Measurements from ENCODE around the gene TTC16.
"Not testable (repeated sequence)": the region's sequence is repeated elsewhere in the genome, so short reads cannot be mapped to it uniquely, and the experiment has no call there.

TTC16 gene

DNA sequence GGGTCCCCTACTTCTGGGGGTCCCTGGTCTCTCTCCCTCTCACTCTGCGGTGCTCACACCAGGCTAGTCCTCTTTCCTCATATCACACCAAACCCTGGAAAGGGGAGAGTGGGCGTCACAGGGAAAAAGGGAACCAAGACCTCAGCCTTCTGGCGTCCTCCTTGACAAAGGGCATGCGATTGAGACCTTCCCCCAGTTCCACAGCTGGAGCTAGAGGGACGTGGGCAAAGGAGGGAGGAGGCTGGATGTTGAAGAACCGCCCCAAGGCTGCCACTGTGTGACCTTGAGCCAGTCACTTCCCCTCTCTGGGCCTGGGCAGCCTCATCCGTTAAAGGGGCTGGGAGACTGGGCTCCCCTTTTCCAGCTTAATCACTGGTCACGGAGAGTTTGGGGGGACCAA is 37.7 kb downstream of the TTC16 start:
- Histone ChIP-seq H3K27me3 (no peaks in the 10 kb centered on the region), H3K4me1 (ENCODE audit: control insufficient read depth in 1 of 2, insufficient read depth in 1 of 2, low read depth in 1 of 2, low read length in 1 of 2) (peaks cover 9% of the 10 kb centered on the region in 2 experiments), H3K36me3 (peaks cover 89% of the 10 kb centered on the region), H3K27ac (no peak overlapping the region), H3K4me3 (ENCODE audit: low read depth in 1 of 2, low read length in 1 of 2) (no peak overlapping the region), H3K9me3 (no peaks in the 10 kb centered on the region)
- TF ChIP-seq, protein P1, sequence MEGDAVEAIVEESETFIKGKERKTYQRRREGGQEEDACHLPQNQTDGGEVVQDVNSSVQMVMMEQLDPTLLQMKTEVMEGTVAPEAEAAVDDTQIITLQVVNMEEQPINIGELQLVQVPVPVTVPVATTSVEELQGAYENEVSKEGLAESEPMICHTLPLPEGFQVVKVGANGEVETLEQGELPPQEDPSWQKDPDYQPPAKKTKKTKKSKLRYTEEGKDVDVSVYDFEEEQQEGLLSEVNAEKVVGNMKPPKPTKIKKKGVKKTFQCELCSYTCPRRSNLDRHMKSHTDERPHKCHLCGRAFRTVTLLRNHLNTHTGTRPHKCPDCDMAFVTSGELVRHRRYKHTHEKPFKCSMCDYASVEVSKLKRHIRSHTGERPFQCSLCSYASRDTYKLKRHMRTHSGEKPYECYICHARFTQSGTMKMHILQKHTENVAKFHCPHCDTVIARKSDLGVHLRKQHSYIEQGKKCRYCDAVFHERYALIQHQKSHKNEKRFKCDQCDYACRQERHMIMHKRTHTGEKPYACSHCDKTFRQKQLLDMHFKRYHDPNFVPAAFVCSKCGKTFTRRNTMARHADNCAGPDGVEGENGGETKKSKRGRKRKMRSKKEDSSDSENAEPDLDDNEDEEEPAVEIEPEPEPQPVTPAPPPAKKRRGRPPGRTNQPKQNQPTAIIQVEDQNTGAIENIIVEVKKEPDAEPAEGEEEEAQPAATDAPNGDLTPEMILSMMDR (IDR thresholded peaks at IDR 0.05): no peak

DNA sequence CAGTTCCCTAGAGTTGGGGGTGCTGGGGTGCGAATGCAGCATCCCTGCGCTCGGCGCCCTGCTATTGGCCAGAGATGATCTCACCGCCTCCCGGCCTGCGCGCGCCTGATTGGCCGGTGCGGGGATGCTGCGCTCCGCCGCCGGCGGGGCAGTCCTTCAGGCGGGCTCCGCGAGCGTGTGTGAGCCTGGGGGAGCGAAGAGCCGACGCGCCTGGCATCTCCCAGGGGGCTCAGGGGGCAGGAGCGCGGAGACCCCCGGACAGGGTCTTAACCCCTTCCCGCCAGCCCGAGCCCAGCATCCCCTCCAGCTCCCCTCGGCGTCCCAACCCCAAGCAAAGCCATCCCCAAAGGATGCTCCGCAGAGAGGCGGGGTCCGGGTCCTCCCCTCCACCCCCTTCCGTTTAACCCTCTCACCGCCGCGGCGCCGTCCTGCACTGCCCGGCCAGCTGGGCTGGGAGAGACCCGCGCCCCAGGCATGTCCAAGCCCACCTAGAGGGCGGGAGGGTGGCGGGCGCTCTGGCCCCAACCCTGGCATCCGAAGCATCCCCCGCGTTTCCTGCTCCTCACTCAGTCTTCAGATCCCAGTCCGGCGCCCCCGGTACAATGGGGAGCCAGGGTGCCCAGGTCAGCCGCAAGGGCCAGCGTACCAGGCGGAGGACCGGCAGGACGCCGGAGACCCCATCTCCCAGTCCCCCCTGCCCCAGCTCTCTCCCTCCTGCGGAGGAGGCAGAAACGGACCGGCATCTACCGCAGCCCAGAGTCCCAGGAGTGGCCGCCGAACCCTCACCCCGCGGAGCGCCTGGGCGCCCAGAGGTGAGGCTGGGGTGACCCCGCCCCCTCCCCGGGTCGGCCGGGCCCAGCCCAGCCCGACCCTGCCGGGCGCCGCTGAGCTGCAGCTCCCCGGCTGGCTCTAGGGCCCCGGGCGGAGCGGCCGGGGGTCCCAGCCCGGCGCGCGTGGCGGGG is 38.5 kb downstream of the TTC16 start:
- no peaks in the 10 kb centered on the region for H3K9me3 ChIP-seq
- TF ChIP-seq, protein P1 (IDR thresholded peaks at IDR 0.05): no peak
- H3K4me3 ChIP-seq (ENCODE audit: low read depth in 1 of 2, low read length in 1 of 2): no peak overlapping the region
- peaks cover 6% of the 10 kb centered on the region in 2 experiments for H3K4me1 ChIP-seq (ENCODE audit: control insufficient read depth in 1 of 2, insufficient read depth in 1 of 2, low read depth in 1 of 2, low read length in 1 of 2)
- no peak overlapping the region for H3K27ac ChIP-seq
- no peaks in the 10 kb centered on the region for H3K27me3 ChIP-seq
- peaks cover 89% of the 10 kb centered on the region for H3K36me3 ChIP-seq

DNA sequence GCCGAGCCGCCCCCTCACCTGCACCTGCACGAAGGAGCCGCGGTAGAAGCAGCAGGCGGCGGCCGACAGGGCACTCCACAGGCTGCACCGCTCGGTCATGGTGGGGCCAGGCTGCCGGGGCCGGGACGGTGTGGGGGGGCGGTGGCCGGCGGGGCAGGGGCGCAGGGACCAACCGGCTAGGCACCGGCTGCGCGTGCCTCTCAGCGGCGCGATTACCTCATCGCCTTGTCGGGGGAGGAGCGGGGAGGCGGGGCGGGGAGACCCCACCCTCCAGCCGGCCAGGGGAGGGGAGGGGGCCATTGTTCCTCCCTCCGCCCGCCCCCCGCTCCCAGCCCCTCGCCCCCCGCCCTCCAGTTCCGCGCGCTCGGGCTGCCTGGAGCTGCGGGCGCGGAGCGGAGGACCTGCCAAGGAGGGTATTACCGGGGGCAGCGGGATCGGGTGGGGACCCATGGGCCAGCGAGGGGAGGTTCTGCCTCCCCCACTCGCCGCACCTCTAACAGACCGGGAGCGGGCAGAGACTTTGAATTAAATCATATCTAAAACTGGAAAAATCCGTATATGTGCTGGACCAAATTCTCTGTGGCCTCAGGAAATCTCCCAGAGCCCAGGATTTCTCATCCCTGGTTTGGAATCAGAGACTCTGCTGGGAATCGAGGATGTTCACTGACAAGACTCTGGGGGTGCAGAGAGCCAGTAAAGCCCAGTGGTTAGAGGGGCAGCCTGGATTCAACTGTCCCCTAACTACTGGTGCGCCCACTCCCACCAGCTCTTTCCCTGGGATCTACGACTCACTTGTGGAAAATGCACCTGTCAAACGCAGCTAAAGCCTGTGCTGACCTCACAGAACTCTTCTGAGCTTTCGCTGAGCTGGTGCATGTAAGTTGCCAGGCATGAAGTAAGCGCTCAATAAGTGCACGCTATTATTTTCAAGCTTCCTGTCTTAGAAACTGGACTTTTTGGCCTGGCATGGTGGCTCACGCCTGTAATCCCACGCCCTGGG is 39.5 kb downstream of the TTC16 start:
- TF ChIP-seq, protein P1 (IDR thresholded peaks at IDR 0.05): no peak
- no peak overlapping the region for H3K27ac ChIP-seq
- H3K4me3 ChIP-seq (ENCODE audit: low read depth in 1 of 2, low read length in 1 of 2): no peak overlapping the region
- H3K9me3 ChIP-seq: no peaks in the 10 kb centered on the region
- H3K27me3 ChIP-seq: no peaks in the 10 kb centered on the region
- H3K4me1 ChIP-seq (ENCODE audit: control insufficient read depth in 1 of 2, insufficient read depth in 1 of 2, low read depth in 1 of 2, low read length in 1 of 2): no peaks in the 10 kb centered on the region
- H3K36me3 ChIP-seq: peaks cover 89% of the 10 kb centered on the region

DNA sequence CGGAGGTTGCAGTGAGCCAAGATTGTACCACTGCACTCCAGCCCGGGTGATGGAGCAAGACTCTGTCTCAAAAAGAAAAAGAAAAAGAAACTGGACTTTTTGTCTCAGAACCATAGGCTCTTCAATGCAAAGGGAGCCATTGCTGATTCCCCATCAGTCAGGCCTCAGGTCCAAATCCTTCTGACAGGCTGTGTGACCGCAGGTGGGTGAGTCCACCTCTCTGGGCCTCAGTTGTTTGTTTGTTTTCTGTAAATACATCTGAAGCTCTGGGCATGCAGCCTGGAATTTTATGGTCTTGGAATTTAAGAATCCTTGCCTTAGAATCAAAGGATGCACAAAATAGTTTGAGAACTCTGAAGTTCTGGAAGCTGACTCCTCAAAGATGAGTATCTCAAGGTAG is 40.4 kb downstream of the TTC16 start:
- Histone ChIP-seq H3K9me3 (no peaks in the 10 kb centered on the region), H3K36me3 (peaks cover 89% of the 10 kb centered on the region), H3K27me3 (no peaks in the 10 kb centered on the region), H3K27ac (no peak overlapping the region), H3K4me1 (ENCODE audit: control insufficient read depth in 1 of 2, insufficient read depth in 1 of 2, low read depth in 1 of 2, low read length in 1 of 2) (no peaks in the 10 kb centered on the region), H3K4me3 (ENCODE audit: low read depth in 1 of 2, low read length in 1 of 2) (no peak overlapping the region)
- TF ChIP-seq, protein P1 (IDR thresholded peaks at IDR 0.05): no peak

DNA sequence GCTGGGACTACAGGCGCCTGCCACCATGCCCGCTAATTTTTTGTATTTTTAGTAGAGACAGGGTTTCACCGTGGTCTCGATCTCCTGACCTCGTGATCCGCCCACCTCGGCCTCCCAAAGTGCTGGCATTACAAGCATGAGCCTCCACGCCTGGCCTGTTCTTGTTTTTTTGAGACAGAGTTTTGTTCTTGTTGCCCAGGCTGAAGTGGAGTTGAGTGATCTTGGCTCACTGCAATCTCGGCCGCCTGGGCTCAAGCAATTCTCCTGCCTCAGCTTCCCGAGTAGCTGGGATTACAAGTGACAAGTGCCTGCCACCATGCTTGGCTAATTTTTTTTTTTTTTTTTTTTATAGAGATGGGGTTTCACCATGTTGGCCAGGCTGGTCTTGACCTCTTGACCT is 40.9 kb downstream of the TTC16 start:
- H3K4me3 ChIP-seq (ENCODE audit: low read depth in 1 of 2, low read length in 1 of 2); H3K27me3 ChIP-seq; H3K9me3 ChIP-seq; H3K4me1 ChIP-seq (ENCODE audit: control insufficient read depth in 1 of 2, insufficient read depth in 1 of 2, low read depth in 1 of 2, low read length in 1 of 2); H3K27ac ChIP-seq: not testable (repeated sequence)
- peaks cover 89% of the 10 kb centered on the region for H3K36me3 ChIP-seq

All from neutrophil (primary cell).